ENCODE measurements around the gene CHRNA4.

Gene CHRNA4

GRCh38 chr20:63378626-63379025, 17.5 kb upstream of the CHRNA4 start:
- TF ChIP-seq CTCF (IDR thresholded peaks at IDR 0.05; ENCODE audit: low read depth, low read length) (no peak), EZH2phosphoT487 (IDR thresholded peaks at IDR 0.05; ENCODE audit: low read depth) (no peak)
- H2AFZ ChIP-seq (ENCODE audit: low read depth, low read length) = no peak overlapping the region
- no peaks in the 10 kb centered on the region for H3K9me3 ChIP-seq (ENCODE audit: insufficient read depth, low read length)
- H3K4me3 ChIP-seq (ENCODE audit: low read length) = no peak overlapping the region
- no peaks in the 10 kb centered on the region for H3K27me3 ChIP-seq (ENCODE audit: low read depth, low read length)
- H3K4me2 ChIP-seq (ENCODE audit: low read length) = no peak overlapping the region
- no peak overlapping the region for H3K9ac ChIP-seq (ENCODE audit: low read length)
- H3K27ac ChIP-seq (ENCODE audit: low read length) = no peak overlapping the region
- no peaks in the 10 kb centered on the region for H3K36me3 ChIP-seq (replicated peaks; ENCODE audit: low read depth, low read length)
- no peaks in the 10 kb centered on the region for H3K4me1 ChIP-seq (ENCODE audit: low read length)
- no peaks in the 10 kb centered on the region for H4K20me1 ChIP-seq (ENCODE audit: insufficient read depth, low read length)
- no peaks in the 10 kb centered on the region for H3K79me2 ChIP-seq (ENCODE audit: low read length)

- Histone ChIP-seq H4K20me1 (ENCODE audit: insufficient read depth, low read length) (no peaks in the 10 kb centered on the region), H3K27ac (ENCODE audit: low read length) (no peak overlapping the region), H3K4me3 (ENCODE audit: low read length) (no peak overlapping the region), H3K9me3 (ENCODE audit: insufficient read depth, low read length) (no peaks in the 10 kb centered on the region), H3K4me2 (ENCODE audit: low read length) (no peak overlapping the region), H3K9ac (ENCODE audit: low read length) (no peak overlapping the region), H3K36me3 (replicated peaks; ENCODE audit: low read depth, low read length) (no peaks in the 10 kb centered on the region), H3K79me2 (ENCODE audit: low read length) (no peaks in the 10 kb centered on the region), H3K4me1 (ENCODE audit: low read length) (no peaks in the 10 kb centered on the region), H3K27me3 (ENCODE audit: low read depth, low read length) (peaks cover 2% of the 10 kb centered on the region; the same call in 1 of the 2 replicates), H2AFZ (ENCODE audit: low read depth, low read length) (no peak overlapping the region)
- TF ChIP-seq EZH2phosphoT487 (IDR thresholded peaks at IDR 0.05; ENCODE audit: low read depth) (no peak), CTCF (IDR thresholded peaks at IDR 0.05; ENCODE audit: low read depth, low read length) (no peak)
Observed at GRCh38 chr20:63377951-63378381, 16.8 kb upstream of the CHRNA4 start.

DNA sequence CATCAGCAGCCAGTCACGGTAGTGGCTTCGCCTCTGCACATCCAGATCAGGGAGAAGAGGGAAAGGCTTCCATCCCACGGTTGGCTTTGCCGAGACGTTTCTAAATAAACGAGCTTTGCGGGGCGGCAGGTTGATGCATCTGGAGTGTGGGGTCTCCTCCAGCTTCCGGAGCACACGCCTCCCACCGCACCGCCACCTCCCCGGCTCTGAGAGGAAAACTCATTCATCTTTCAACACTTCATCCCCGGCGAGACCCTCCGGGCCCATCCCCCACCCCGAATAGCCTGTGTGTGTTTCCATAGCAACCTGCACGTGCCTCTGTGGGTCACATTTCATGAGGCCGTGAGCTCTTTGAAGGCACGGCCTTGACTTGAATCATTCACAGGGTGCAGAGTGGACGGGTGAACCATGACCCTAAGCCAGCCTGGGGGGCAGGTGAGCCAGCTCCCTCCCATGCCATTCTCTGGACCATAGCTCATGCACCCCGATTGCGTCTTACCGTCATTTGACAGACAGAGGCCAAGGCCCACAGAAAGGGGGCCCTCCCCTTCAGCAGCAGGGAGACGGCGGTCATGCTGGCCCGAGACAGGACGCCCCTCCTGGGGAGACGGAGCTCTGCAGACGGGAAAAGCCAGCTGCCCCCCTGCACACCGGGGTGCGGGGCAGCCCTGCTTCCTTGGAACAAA, 16.2 kb upstream of the CHRNA4 start:
- peaks cover 3% of the 10 kb centered on the region; the same call in 1 of the 2 replicates for H3K27me3 ChIP-seq (ENCODE audit: low read depth, low read length)
- no peak overlapping the region for H3K4me3 ChIP-seq (ENCODE audit: low read length)
- H4K20me1 ChIP-seq (ENCODE audit: insufficient read depth, low read length) = no peaks in the 10 kb centered on the region
- no peak for TF ChIP-seq CTCF (IDR thresholded peaks at IDR 0.05; ENCODE audit: low read depth, low read length)
- no peak for TF ChIP-seq EZH2phosphoT487 (IDR thresholded peaks at IDR 0.05; ENCODE audit: low read depth)
- H3K4me2 ChIP-seq (ENCODE audit: low read length) = no peak overlapping the region
- no peak overlapping the region for H2AFZ ChIP-seq (ENCODE audit: low read depth, low read length)
- no peak overlapping the region for H3K9ac ChIP-seq (ENCODE audit: low read length)
- H3K9me3 ChIP-seq (ENCODE audit: insufficient read depth, low read length) = no peaks in the 10 kb centered on the region
- no peaks in the 10 kb centered on the region for H3K36me3 ChIP-seq (replicated peaks; ENCODE audit: low read depth, low read length)
- H3K4me1 ChIP-seq (ENCODE audit: low read length) = no peaks in the 10 kb centered on the region
- no peaks in the 10 kb centered on the region for H3K79me2 ChIP-seq (ENCODE audit: low read length)
- H3K27ac ChIP-seq (ENCODE audit: low read length) = no peak overlapping the region

GRCh38 chr20:63376283-63377250, 15.4 kb upstream of the CHRNA4 start:
- Histone ChIP-seq H3K4me1 (ENCODE audit: low read length) (no peaks in the 10 kb centered on the region), H3K27me3 (ENCODE audit: low read depth, low read length) (peaks cover 3% of the 10 kb centered on the region; the same call in 1 of the 2 replicates), H3K79me2 (ENCODE audit: low read length) (no peaks in the 10 kb centered on the region), H3K9ac (ENCODE audit: low read length) (no peak overlapping the region), H3K4me2 (ENCODE audit: low read length) (no peak overlapping the region), H3K36me3 (replicated peaks; ENCODE audit: low read depth, low read length) (no peaks in the 10 kb centered on the region), H3K27ac (ENCODE audit: low read length) (no peak overlapping the region), H3K4me3 (ENCODE audit: low read length) (no peak overlapping the region), H2AFZ (ENCODE audit: low read depth, low read length) (no peak overlapping the region), H4K20me1 (ENCODE audit: insufficient read depth, low read length) (no peaks in the 10 kb centered on the region), H3K9me3 (ENCODE audit: insufficient read depth, low read length) (no peaks in the 10 kb centered on the region)
- TF ChIP-seq EZH2phosphoT487 (IDR thresholded peaks at IDR 0.05; ENCODE audit: low read depth) (no peak), CTCF (IDR thresholded peaks at IDR 0.05; ENCODE audit: low read depth, low read length) (no peak)

Data from OCI-LY3 (cell line).